HepG2 (cell line): ENCODE measurements around the gene ZNF383. TPM values are rescaled to one million over a fixed set of nuclear protein-coding genes. Genes with fewer than 3 reads are reported as not detected.
A peak's percentile ranks its signal among the peaks of the same experiment; 100 is the strongest.

ENCODE experiments used
- CENPT ChIP-seq: sonication (generic); formaldehyde crosslinking; IDR thresholded peaks from 2 replicates; pipeline ENCODE4 v1.8.0; 2022; ENCODE audit warnings: low read depth, mild to moderate bottlenecking, moderate library complexity, missing genetic modification reagents
- EEA1 ChIP-seq: sonication (generic); formaldehyde crosslinking; IDR thresholded peaks from 2 replicates; pipeline ENCODE4 v1.5.1; 2020; ENCODE audit warnings: mild to moderate bottlenecking, missing genetic modification reagents, borderline replicate concordance
- ERF ChIP-seq: IDR thresholded peaks from 2 replicates; pipeline ENCODE4 v1.6.1; 2018; ENCODE audit warnings: missing biosample characterization, missing genetic modification reagents
- FOXO1 ChIP-seq: sonication (generic); formaldehyde crosslinking; IDR thresholded peaks from 2 replicates; pipeline ENCODE4 v1.4.0; 2020; ENCODE audit warnings: missing genetic modification reagents
- KDM1A ChIP-seq: IDR thresholded peaks from 2 replicates; pipeline ENCODE4 v1.6.1; 2016; ENCODE audit warnings: missing compliant biosample characterization
- MBD4 ChIP-seq: IDR thresholded peaks from 2 replicates; pipeline ENCODE4 v1.6.1; 2012; ENCODE audit warnings: low read length, inconsistent platforms, borderline replicate concordance
- NONO ChIP-seq, 2 experiments: fragments of 450-650 bp in 1 of 2; sonication (generic) in 1 of 2; formaldehyde crosslinking in 1 of 2; IDR thresholded peaks in 1 of 2; conservative IDR thresholded peaks in 1 of 2; 2 replicates each; pipeline versions ENCODE4 v1.6.1 to v1.8.0; 2017 to 2022; ENCODE audit warnings: mild to moderate bottlenecking in 1 of 2, missing genetic modification reagents in 1 of 2, moderate library complexity in 1 of 2
- PCBP1 ChIP-seq: fragments of 200-400 bp; formaldehyde crosslinking; IDR thresholded peaks from 2 replicates; pipeline ENCODE4 v1.6.1; 2017; ENCODE audit warnings: mild to moderate bottlenecking, low read depth, low read length, borderline replicate concordance
- RAD51 ChIP-seq: fragments of 450-650 bp; IDR thresholded peaks from 2 replicates; pipeline ENCODE4 v1.6.1; 2016; ENCODE audit warnings: borderline replicate concordance
- RARG ChIP-seq: sonication (generic); formaldehyde crosslinking; IDR thresholded peaks from 2 replicates; pipeline ENCODE4 v1.4.0; 2020; ENCODE audit warnings: low read depth, mild to moderate bottlenecking, missing genetic modification reagents
- RCOR2 ChIP-seq: IDR thresholded peaks from 2 replicates; pipeline ENCODE4 v1.6.1; 2016; ENCODE audit warnings: missing biosample characterization, missing genetic modification reagents
- RFX3 ChIP-seq: IDR thresholded peaks from 2 replicates; pipeline ENCODE4 v1.6.1; 2016; ENCODE audit warnings: missing biosample characterization, missing genetic modification reagents
- RNF2 ChIP-seq: fragments of 450-650 bp; conservative IDR thresholded peaks from 2 replicates; pipeline ENCODE4 v1.6.1; 2016; ENCODE audit warnings: low read depth
- SIN3A ChIP-seq: IDR thresholded peaks from 2 replicates; pipeline ENCODE4 v1.6.1; 2011; ENCODE audit warnings: low read depth, mild to moderate bottlenecking, control low read depth, low read length, borderline replicate concordance
- YEATS2 ChIP-seq: sonication (generic); formaldehyde crosslinking; IDR thresholded peaks from 2 replicates; pipeline ENCODE4 v1.4.0; 2020; ENCODE audit warnings: missing genetic modification reagents, borderline replicate concordance
- ZFX ChIP-seq: sonication (generic); formaldehyde crosslinking; IDR thresholded peaks from 2 replicates; pipeline ENCODE4 v1.4.0; 2020; ENCODE audit warnings: mild to moderate bottlenecking, low read depth, missing genetic modification reagents, moderate library complexity
- ZNF75D ChIP-seq: sonication (generic); formaldehyde crosslinking; IDR thresholded peaks from 2 replicates; pipeline ENCODE4 v1.8.1; 2023; ENCODE audit warnings: missing genetic modification reagents, mild to moderate bottlenecking, borderline replicate concordance
- ZSCAN30 ChIP-seq: sonication (generic); formaldehyde crosslinking; IDR thresholded peaks from 2 replicates; pipeline ENCODE4 v1.5.0; 2020; ENCODE audit warnings: mild to moderate bottlenecking, missing genetic modification reagents
- polyA plus RNA-seq, 8 experiments: library from polyadenylated mRNA; depleted of rRNA in 3 of 8; stranded (reverse) in 7 of 8; unstranded in 1 of 8; fragments of >200 nt; fragmentation: Illumina TruSeq in 4 of 8; extraction: Trizol in 4 of 8; gene quantifications; 2 replicates each; pipeline versions ENCODE4 v1.2.1 to v1.2.3, GENCODE V29; 2011 to 2016; ENCODE audit warnings: low read depth in 4 of 8, missing spikeins in 1 of 8, mixed read lengths in 1 of 8; ENCODE audit not compliant: insufficient read depth in 1 of 8
- total RNA-seq, 5 experiments: library from RNA; depleted of rRNA; stranded (reverse); fragments of >200 nt; fragmentation: Illumina TruSeq; extraction: Trizol; gene quantifications; 2 replicates each; pipeline ENCODE4 v1.2.3, GENCODE V29; 2016; ENCODE audit warnings: low read depth in 1 of 5
- TF ChIP-seq, protein P1 (sequence below): sonication (generic); formaldehyde crosslinking; conservative IDR thresholded peaks from 2 replicates; pipeline ENCODE4 v1.4.0; 2020; ENCODE audit warnings: missing genetic modification reagents
- TF ChIP-seq, protein P2 (sequence below): sonication (generic); formaldehyde crosslinking; conservative IDR thresholded peaks from 2 replicates; pipeline ENCODE4 v1.8.0; 2022; ENCODE audit warnings: missing genetic modification reagents
- TF ChIP-seq, protein P3 (sequence below): sonication (generic); formaldehyde crosslinking; IDR thresholded peaks from 2 replicates; pipeline ENCODE4 v1.5.0; 2020; ENCODE audit warnings: mild to moderate bottlenecking, missing genetic modification reagents
- TF ChIP-seq, protein P4 (sequence below): sonication (generic); formaldehyde crosslinking; IDR thresholded peaks from 2 replicates; pipeline ENCODE4 v1.5.1; 2020; ENCODE audit warnings: missing genetic modification reagents, mild to moderate bottlenecking, borderline replicate concordance

ZNF383 gene
- total and polyA plus RNA-seq, 2 of the 13 experiments (the other 11 are each of a cell fraction or from before 2014, with no cell fraction given) = 2.6 to 4.1 TPM

DNA sequence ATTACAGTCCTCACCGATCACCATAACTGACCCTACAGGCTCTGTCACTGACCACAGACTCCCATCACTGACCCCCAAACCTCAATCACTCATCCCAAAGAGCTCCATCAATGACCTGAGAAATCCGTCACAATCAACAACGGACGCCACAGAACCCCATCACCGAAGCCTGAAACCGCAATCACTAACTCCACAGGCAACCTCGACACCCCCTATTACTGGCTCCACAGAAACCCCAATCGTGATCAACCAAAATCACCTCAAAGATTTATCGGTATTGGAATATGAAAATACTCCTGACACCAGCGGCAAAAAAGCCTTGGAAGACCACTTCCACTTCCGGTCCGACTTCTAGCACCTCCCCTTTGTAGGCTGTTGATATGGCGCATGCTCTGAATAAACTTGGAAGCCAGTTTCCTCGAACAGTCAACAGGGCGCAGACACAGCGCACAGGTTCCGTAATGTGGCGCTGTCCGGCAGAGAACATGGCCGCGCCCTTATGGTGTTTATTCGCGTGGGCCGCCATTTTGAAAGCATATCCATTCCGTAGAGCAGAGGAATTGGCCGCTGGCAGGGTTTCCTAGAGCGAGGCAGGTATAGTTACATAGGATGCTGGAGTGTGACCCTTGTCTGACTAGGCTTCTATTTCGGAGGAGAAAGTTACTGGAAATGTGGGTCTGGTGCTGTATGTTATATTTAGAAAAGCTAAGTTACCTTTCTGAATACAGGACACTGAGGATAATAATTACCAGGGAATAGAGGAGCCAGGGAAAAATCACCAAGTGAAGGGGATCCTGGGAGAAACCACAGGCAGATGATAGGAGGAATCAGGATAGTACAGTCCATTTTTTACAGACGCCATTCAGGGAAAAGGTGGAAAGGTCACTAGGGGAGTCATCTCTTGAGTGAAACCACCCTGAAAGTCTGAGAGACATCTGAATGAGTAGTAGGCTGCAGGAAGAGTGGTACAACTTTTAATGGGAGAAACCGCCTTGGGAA, 45.3 kb upstream of the ZNF383 start, which contains the start of gene ZNF585A (continued):
- no peak for TF ChIP-seq RFX3 (CRISPR knock-in tag)
- no peak for TF ChIP-seq RARG
- TF ChIP-seq KDM1A (CRISPR knock-in tag) = no peak
- TF ChIP-seq RAD51 = no peak
- no peak for TF ChIP-seq MBD4
- TF ChIP-seq, protein P1, sequence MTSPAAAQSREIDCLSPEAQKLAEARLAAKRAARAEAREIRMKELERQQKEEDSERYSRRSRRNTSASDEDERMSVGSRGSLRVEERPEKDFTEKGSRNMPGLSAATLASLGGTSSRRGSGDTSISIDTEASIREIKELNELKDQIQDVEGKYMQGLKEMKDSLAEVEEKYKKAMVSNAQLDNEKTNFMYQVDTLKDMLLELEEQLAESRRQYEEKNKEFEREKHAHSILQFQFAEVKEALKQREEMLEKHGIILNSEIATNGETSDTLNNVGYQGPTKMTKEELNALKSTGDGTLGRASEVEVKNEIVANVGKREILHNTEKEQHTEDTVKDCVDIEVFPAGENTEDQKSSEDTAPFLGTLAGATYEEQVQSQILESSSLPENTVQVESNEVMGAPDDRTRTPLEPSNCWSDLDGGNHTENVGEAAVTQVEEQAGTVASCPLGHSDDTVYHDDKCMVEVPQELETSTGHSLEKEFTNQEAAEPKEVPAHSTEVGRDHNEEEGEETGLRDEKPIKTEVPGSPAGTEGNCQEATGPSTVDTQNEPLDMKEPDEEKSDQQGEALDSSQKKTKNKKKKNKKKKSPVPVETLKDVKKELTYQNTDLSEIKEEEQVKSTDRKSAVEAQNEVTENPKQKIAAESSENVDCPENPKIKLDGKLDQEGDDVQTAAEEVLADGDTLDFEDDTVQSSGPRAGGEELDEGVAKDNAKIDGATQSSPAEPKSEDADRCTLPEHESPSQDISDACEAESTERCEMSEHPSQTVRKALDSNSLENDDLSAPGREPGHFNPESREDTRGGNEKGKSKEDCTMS (CRISPR knock-in tag) = no peak
- TF ChIP-seq FOXO1 (CRISPR knock-in tag) = peak; percentile 82
- TF ChIP-seq EEA1 (CRISPR knock-in tag) = no peak
- TF ChIP-seq SIN3A = peak; percentile 39; the same call in 1 of the 2 replicates
- TF ChIP-seq, protein P2, sequence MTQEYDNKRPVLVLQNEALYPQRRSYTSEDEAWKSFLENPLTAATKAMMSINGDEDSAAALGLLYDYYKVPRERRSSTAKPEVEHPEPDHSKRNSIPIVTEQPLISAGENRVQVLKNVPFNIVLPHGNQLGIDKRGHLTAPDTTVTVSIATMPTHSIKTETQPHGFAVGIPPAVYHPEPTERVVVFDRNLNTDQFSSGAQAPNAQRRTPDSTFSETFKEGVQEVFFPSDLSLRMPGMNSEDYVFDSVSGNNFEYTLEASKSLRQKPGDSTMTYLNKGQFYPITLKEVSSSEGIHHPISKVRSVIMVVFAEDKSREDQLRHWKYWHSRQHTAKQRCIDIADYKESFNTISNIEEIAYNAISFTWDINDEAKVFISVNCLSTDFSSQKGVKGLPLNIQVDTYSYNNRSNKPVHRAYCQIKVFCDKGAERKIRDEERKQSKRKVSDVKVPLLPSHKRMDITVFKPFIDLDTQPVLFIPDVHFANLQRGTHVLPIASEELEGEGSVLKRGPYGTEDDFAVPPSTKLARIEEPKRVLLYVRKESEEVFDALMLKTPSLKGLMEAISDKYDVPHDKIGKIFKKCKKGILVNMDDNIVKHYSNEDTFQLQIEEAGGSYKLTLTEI (CRISPR knock-in tag) = no peak
- TF ChIP-seq ERF (CRISPR knock-in tag) = peak; percentile 53
- no peak for TF ChIP-seq NONO (IDR thresholded peaks at IDR 0.05)
- peak; percentile 65; the same call in 1 of the 2 replicates for TF ChIP-seq NONO (CRISPR knock-in tag; conservative IDR thresholded peaks at IDR 0.05)
- peak; percentile 58; the same call in 1 of the 2 replicates for TF ChIP-seq YEATS2 (CRISPR knock-in tag)
- TF ChIP-seq PCBP1 = no peak
- 0 out of 2 replicates have a peak, but pooled peaks have one; percentile 48 for TF ChIP-seq ZSCAN30
- peak; percentile 41; the same call in 1 of the 2 replicates for TF ChIP-seq ZFX (CRISPR knock-in tag)
- TF ChIP-seq, protein P3, sequence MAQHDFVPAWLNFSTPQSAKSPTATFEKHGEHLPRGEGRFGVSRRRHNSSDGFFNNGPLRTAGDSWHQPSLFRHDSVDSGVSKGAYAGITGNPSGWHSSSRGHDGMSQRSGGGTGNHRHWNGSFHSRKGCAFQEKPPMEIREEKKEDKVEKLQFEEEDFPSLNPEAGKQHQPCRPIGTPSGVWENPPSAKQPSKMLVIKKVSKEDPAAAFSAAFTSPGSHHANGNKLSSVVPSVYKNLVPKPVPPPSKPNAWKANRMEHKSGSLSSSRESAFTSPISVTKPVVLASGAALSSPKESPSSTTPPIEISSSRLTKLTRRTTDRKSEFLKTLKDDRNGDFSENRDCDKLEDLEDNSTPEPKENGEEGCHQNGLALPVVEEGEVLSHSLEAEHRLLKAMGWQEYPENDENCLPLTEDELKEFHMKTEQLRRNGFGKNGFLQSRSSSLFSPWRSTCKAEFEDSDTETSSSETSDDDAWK = no peak
- 0 out of 2 replicates have a peak, but pooled peaks have one; percentile 13 for TF ChIP-seq RNF2
- TF ChIP-seq RCOR2 = no peak
- no peak for TF ChIP-seq ZNF75D
- TF ChIP-seq CENPT = no peak
- TF ChIP-seq, protein P4, sequence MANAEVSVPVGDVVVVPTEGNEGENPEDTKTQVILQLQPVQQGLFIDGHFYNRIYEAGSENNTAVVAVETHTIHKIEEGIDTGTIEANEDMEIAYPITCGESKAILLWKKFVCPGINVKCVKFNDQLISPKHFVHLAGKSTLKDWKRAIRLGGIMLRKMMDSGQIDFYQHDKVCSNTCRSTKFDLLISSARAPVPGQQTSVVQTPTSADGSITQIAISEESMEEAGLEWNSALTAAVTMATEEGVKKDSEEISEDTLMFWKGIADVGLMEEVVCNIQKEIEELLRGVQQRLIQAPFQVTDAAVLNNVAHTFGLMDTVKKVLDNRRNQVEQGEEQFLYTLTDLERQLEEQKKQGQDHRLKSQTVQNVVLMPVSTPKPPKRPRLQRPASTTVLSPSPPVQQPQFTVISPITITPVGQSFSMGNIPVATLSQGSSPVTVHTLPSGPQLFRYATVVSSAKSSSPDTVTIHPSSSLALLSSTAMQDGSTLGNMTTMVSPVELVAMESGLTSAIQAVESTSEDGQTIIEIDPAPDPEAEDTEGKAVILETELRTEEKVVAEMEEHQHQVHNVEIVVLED (CRISPR knock-in tag) = peak; percentile 86; the same call in 1 of the 2 replicates
